CD4-positive, alpha-beta T cell (primary cell): ENCODE results near the gene GPA33. TPM values are rescaled to one million over a fixed set of nuclear protein-coding genes. Genes with fewer than 3 reads are reported as not detected.

Experiments used
- ATAC-seq: fragments of 200-7000 bp; cut with Tn5 transposase; one replicate; pipeline ENCODE4 v1.10.0; 2022; ENCODE audit warnings: mild to moderate bottlenecking; ENCODE audit not compliant: poor library complexity
- CTCF ChIA-PET: fragments of 350-600 bp; sonication (Branson Sonifier 250); formaldehyde crosslinking; loops from one replicate; lab custom pipeline; 2021; ENCODE audit warnings: antibody characterized with exemption, inconsistent platforms; lab: Charles Lee
- POLR2A ChIA-PET: fragments of 350-600 bp; sonication (Branson Sonifier 250); formaldehyde crosslinking; loops from one replicate; lab custom pipeline; 2021; ENCODE audit warnings: antibody characterized with exemption, inconsistent platforms; lab: Charles Lee
- DNase-seq, 14 experiments: peaks; one replicate each; pipeline ENCODE4 v3.0.0-alpha.2; 2013 to 2020; ENCODE audit warnings: mixed read lengths in 2 of 14
- H3K27ac ChIP-seq, 2 donors: one replicate each; pipeline versions ENCODE4 v1.5.1 to v1.7.0; 2013; ENCODE audit warnings: low read length in 2 of 2, low read depth in 1 of 2, mild to moderate bottlenecking in 1 of 2
- H3K27me3 ChIP-seq, 2 experiments: 1 replicate in 1 of 2; 2 replicates in 1 of 2; pipeline versions ENCODE4 v1.6.1 to v1.7.0; 2013; ENCODE audit warnings: low read length in 2 of 2, control low read depth in 1 of 2, mild to moderate bottlenecking in 1 of 2, moderate library complexity in 1 of 2; ENCODE audit not compliant: insufficient read depth in 2 of 2, control insufficient read depth in 1 of 2
- H3K36me3 ChIP-seq: one replicate; pipeline ENCODE4 v1.6.1; 2013; ENCODE audit warnings: low read length, control low read depth; ENCODE audit not compliant: insufficient read depth
- H3K4me1 ChIP-seq: one replicate; pipeline ENCODE4 v1.6.1; 2013; ENCODE audit warnings: low read length, control low read depth; ENCODE audit not compliant: insufficient read depth
- H3K4me3 ChIP-seq: one replicate; pipeline ENCODE4 v1.5.1; 2013; ENCODE audit warnings: mild to moderate bottlenecking, low read length, moderate library complexity
- H3K9me3 ChIP-seq, 2 experiments: 1 replicate in 1 of 2; 2 replicates in 1 of 2; pipeline versions ENCODE4 v1.6.1 to v1.7.0; 2013; ENCODE audit warnings: low read length in 2 of 2, mild to moderate bottlenecking in 2 of 2, control low read depth in 1 of 2, moderate library complexity in 1 of 2; ENCODE audit not compliant: control insufficient read depth in 1 of 2, insufficient read depth in 1 of 2
- H3K27ac Mint-ChIP-seq: one replicate; pipeline ENCODE4 v1.8.0; 2020; ENCODE audit warnings: mixed read lengths
- H3K27me3 Mint-ChIP-seq: one replicate; pipeline ENCODE4 v1.8.0; 2021; ENCODE audit warnings: mixed read lengths
- H3K36me3 Mint-ChIP-seq: one replicate; pipeline ENCODE4 v1.8.0; 2021; ENCODE audit warnings: low read depth, mixed read lengths
- H3K4me1 Mint-ChIP-seq: one replicate; pipeline ENCODE4 v1.8.0; 2021; ENCODE audit warnings: low read depth, mixed read lengths
- H3K4me3 Mint-ChIP-seq: one replicate; pipeline ENCODE4 v1.8.0; 2020; ENCODE audit warnings: mild to moderate bottlenecking, mixed read lengths
- H3K9me3 Mint-ChIP-seq: one replicate; pipeline ENCODE4 v1.8.0; 2020; ENCODE audit warnings: mixed read lengths
- CTCF ChIP-seq: fragments of 200-600 bp; IDR thresholded peaks from one replicate; pipeline ENCODE4 v1.8.0; 2022; ENCODE audit warnings: antibody characterized with exemption, mild to moderate bottlenecking
- intact Hi-C, 2 experiments: fragments of 100-400 bp; cut with DNase I in 1 of 2; cut with micrococcal nuclease in 1 of 2; formaldehyde crosslinking; loops; one replicate each; pipeline versions ENCODE4 v1.15.1 to v1.9.0; 2023 to 2025; cut with DNase I, micrococcal nuclease
- total RNA-seq, 174 experiments: library from RNA in 2 of 174; stranded (reverse) in 2 of 174; gene quantifications; one replicate each; pipeline ENCODE4 v1.2.3 and lab custom pipeline; 2021 to 2026

Gene GPA33
- total RNA-seq, 2 experiments from 2014 or later, result 4.8 to 5.0 TPM

- DNase-seq (no peak), ATAC-seq (no peak)
- Mint-ChIP-seq H3K4me1 (peaks cover 12% of the 10 kb centered on the region), H3K27ac (no peak overlapping the region), H3K4me3 (no peak overlapping the region), H3K36me3 (no peaks in the 10 kb centered on the region), H3K27me3 (peaks cover 9% of the 10 kb centered on the region), H3K9me3 (no peaks in the 10 kb centered on the region)
- no peak overlapping the region for H3K27ac ChIP-seq
- no peak for TF ChIP-seq CTCF
- ChIA-PET CTCF (no interaction called here), POLR2A (interaction anchor here (1.3 to 2.8 kb wide), 2 partner anchors 12 to 32 kb away, joined by 3 to 9 read pairs; partner anchors contain the start of gene GPA33)
- H3K36me3 ChIP-seq, result no peaks in the 10 kb centered on the region
- H3K4me3 ChIP-seq, result no peak overlapping the region
- peaks cover 0 to 4% of the 10 kb centered on the region in 2 experiments for H3K9me3 ChIP-seq
- no peaks in the 10 kb centered on the region for H3K27me3 ChIP-seq
- H3K4me1 ChIP-seq, result peaks cover 12% of the 10 kb centered on the region
- intact Hi-C loops, result no loop called here
These were observed 31.9 kb upstream of the GPA33 start for GRCh38 chr1:167122121-167122480.

GRCh38 chr1:167121375-167122120 is 31.4 kb upstream of the GPA33 start:
- CTCF ChIA-PET, result interaction anchor here (0.7 to 1.7 kb wide), 5 partner anchors 32 to 215 kb away, joined by 3 to 5 read pairs (median 4); partner anchors contain the start of gene GPA33
- H3K27me3 Mint-ChIP-seq, result peaks cover 9% of the 10 kb centered on the region
- H3K36me3 Mint-ChIP-seq, result no peaks in the 10 kb centered on the region
- H3K4me1 ChIP-seq, result peaks cover 12% of the 10 kb centered on the region
- POLR2A ChIA-PET, result interaction anchor here (1.1 to 2.8 kb wide), 5 partner anchors 12 to 98 kb away, joined by 3 to 9 read pairs (median 5); partner anchors contain the start of genes GPA33 and POU2F1
- intact Hi-C loops, result loop anchor here (1.0 to 2.0 kb wide), 3 partner anchors 31 to 211 kb away; partner anchors contain the start of gene GPA33 (in 1 of the 2)
- H3K4me3 ChIP-seq, result peak overlapping the region; percentile 64
- H3K27me3 ChIP-seq, result no peaks in the 10 kb centered on the region
- peaks cover 0 to 4% of the 10 kb centered on the region in 2 experiments for H3K9me3 ChIP-seq
- H3K9me3 Mint-ChIP-seq, result no peaks in the 10 kb centered on the region
- TF ChIP-seq CTCF, result no peak
- ATAC-seq (peak; percentile 74), DNase-seq (peak in 13 of 14 experiments; percentile 10 to 65 (median 32))
- H3K36me3 ChIP-seq, result no peaks in the 10 kb centered on the region
- no peak overlapping the region for H3K27ac ChIP-seq
- H3K4me3 Mint-ChIP-seq, result peak overlapping the region; percentile 87
- no peak overlapping the region for H3K27ac Mint-ChIP-seq
- peaks cover 12% of the 10 kb centered on the region for H3K4me1 Mint-ChIP-seq

- Mint-ChIP-seq H3K36me3 (no peaks in the 10 kb centered on the region), H3K27ac (no peak overlapping the region), H3K27me3 (peaks cover 7% of the 10 kb centered on the region), H3K9me3 (no peaks in the 10 kb centered on the region), H3K4me1 (peaks cover 12% of the 10 kb centered on the region), H3K4me3 (peak overlapping the region; percentile 87)
- peaks cover 12% of the 10 kb centered on the region for H3K4me1 ChIP-seq
- no peak overlapping the region for H3K27ac ChIP-seq
- peak overlapping the region; percentile 64 for H3K4me3 ChIP-seq
- POLR2A ChIA-PET, result interaction anchor here (1.1 to 2.8 kb wide), 5 partner anchors 11 to 99 kb away, joined by 3 to 9 read pairs (median 5); partner anchors contain the start of genes GPA33 and POU2F1
- no peaks in the 10 kb centered on the region for H3K27me3 ChIP-seq
- intact Hi-C loops, result loop anchor here (1.0 to 2.0 kb wide), 3 partner anchors 30 to 210 kb away; partner anchors contain the start of gene GPA33 (in 1 of the 2)
- CTCF ChIA-PET, result interaction anchor here (0.7 to 1.7 kb wide), 5 partner anchors 31 to 214 kb away, joined by 3 to 5 read pairs (median 4); partner anchors contain the start of gene GPA33
- H3K9me3 ChIP-seq, result peaks cover 0 to 2% of the 10 kb centered on the region in 2 experiments
- no peaks in the 10 kb centered on the region for H3K36me3 ChIP-seq
- peak; percentile 57 for TF ChIP-seq CTCF
- peak in 7 of 14 experiments; percentile 13 to 57 (median 28) for DNase-seq
- peak; percentile 52 for ATAC-seq
These were observed 30.7 kb upstream of the GPA33 start for GRCh38 chr1:167120899-167121298.
